ENCODE measurements around the gene CFAP61.

CFAP61 gene

DNA sequence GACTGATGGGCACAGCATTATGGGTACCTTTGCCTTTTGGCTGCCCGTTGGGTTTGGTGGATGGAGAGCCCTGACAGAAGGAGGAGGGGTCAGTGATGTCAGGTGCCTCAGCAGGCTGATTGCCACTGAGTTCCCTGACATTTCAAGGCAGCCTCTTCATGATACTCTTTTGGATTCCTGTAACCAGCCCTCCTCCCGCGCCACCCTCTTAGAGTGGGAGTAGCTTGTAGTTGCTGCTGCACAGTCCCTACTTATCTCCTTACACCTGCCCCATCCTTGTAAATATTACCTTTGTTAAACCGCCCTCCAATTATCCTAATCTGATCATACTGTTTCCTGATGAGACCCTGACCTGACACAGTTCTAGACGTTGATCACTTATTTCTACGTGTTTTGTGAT is 140.0 kb downstream of the CFAP61 start:
- H3K4me3 ChIP-seq (ENCODE audit: low read depth, low read length), result no peak overlapping the region
- TF ChIP-seq, protein P1, sequence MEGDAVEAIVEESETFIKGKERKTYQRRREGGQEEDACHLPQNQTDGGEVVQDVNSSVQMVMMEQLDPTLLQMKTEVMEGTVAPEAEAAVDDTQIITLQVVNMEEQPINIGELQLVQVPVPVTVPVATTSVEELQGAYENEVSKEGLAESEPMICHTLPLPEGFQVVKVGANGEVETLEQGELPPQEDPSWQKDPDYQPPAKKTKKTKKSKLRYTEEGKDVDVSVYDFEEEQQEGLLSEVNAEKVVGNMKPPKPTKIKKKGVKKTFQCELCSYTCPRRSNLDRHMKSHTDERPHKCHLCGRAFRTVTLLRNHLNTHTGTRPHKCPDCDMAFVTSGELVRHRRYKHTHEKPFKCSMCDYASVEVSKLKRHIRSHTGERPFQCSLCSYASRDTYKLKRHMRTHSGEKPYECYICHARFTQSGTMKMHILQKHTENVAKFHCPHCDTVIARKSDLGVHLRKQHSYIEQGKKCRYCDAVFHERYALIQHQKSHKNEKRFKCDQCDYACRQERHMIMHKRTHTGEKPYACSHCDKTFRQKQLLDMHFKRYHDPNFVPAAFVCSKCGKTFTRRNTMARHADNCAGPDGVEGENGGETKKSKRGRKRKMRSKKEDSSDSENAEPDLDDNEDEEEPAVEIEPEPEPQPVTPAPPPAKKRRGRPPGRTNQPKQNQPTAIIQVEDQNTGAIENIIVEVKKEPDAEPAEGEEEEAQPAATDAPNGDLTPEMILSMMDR (IDR thresholded peaks at IDR 0.05; ENCODE audit: low read depth, low read length), result no peak

DNA sequence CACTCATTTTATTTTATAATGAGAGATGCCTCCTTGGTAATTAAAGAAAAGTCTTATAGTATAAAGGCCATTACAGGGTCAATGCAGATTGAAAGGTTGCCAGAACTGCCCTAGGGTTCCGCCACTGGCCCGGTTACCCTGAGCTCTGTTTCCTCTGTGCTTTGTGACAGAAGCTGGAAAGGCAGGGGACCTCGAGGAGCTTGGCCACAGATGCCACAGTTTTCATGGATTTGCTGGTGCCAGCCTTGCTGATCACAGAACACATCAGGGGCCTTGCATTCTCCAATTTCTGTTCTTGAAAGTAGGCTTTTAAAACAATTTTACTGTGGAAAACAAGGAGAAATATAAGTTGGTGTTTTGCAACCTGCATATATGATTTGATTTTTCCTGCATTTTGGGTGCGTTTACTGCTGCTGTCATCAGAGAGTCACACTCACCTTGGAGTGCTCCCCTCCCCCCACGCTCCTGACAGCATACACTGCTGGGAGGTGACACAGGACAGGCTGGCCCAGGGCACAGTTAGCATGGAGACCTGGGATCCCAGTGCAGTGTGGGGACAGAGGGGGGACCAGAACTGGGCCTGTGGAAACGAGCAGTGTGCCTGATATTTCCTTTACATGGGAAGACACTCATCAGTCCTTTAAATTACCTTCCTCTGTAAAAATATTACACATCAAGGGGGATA is 142.8 kb downstream of the CFAP61 start:
- H3K4me3 ChIP-seq (ENCODE audit: low read depth, low read length), result no peak overlapping the region
- TF ChIP-seq, protein P1 (IDR thresholded peaks at IDR 0.05; ENCODE audit: low read depth, low read length), result no peak

DNA sequence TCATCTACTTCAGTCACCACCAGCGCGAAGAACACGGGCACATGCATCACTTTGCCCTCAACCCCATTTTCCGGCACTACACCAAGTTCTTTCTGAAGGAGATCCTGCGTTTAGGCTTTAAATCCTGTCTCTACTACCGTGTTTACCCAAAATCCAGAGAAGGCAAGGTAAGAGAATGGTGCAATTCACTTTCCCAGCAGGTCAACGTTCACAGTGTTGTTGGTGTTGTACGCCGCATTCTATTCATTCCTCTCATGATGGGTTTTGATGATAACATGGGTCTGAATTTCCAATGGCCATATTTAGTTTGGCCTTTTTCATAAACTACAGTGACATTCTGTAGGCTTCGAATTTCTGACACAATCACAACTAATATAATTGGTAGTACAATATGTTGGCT is 144.3 kb downstream of the CFAP61 start:
- TF ChIP-seq, protein P1 (IDR thresholded peaks at IDR 0.05; ENCODE audit: low read depth, low read length), result no peak
- H3K4me3 ChIP-seq (ENCODE audit: low read depth, low read length), result no peak overlapping the region

DNA sequence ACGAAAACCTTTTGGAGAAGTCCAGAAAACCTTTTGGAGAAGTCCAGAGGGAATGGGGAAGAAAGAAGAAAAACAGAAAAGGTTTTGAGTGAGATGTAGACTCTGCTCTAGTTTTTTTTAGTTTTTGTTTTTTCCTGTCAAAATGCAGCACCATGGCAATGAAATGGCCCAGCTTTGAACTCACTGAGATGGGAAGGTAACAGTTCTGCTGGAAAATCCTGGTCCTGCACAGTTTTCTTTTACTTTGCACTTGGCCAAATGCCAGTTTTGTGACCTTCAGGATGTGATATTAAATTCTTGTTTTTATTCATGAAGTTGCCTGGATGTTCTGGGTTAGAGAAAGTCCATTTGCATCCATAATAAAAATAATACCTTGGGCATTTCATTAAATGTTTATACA is 145.7 kb downstream of the CFAP61 start:
- H3K4me3 ChIP-seq (ENCODE audit: low read depth, low read length), result no peak overlapping the region
- TF ChIP-seq, protein P1 (IDR thresholded peaks at IDR 0.05; ENCODE audit: low read depth, low read length), result no peak

DNA sequence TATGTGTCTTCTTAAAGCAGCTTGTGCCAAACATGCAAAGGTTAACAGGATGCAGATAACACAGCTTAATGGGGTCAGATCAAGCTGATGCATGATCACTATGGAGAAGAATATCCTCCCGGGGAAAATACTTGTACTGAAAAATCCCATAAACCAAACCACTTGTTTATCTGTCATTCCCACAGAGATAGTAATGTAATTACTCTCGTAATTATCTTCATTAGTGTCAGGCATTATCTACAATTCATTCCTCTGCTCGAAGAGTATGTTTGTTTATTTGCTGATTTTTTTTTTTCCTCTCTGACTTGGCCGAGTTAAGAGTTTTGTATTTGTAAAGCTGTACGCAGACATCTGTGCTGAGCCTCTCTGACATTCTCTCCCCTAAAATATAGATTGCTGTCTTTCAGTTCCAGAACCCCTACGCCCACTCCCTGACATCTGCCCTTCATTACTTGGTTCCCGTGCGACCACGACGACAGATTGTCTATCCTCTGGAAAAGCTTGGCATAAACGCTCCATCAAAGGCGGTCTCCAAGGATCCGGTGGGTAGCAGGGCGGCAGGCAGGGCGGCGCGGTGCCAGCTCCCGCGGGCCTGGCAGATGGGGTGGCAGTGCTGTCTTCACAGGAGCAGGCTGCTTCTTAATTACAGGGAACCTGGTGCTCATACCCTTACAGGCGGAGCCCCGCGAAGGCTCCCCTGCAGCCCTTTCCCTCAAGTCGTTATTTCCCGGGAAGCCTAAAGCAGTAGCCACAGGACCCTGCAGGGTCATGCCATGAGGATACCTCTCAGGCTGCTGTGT is 147.2 kb downstream of the CFAP61 start:
- TF ChIP-seq, protein P1 (IDR thresholded peaks at IDR 0.05; ENCODE audit: low read depth, low read length), result no peak
- no peak overlapping the region for H3K4me3 ChIP-seq (ENCODE audit: low read depth, low read length)

DNA sequence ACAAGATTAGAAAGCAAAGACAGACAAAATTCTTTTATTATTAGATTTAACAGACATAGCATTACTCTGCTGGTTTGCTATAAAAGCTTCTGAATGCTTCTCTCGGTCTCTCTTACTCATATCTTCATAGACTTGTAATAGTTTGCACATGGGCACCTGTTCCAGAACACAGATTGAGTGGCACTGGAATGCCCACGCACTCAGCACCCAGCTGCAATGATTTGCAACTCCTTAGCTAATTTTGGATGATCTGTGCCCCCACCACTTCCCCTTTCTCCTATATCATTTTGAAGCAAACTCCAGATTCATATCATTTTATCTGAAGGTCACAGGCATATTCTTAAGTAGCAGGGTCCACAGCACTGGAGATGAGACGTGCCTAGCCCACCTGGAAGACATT is 148.8 kb downstream of the CFAP61 start:
- TF ChIP-seq, protein P1 (IDR thresholded peaks at IDR 0.05; ENCODE audit: low read depth, low read length), result no peak
- H3K4me3 ChIP-seq (ENCODE audit: low read depth, low read length), result no peak overlapping the region

DNA sequence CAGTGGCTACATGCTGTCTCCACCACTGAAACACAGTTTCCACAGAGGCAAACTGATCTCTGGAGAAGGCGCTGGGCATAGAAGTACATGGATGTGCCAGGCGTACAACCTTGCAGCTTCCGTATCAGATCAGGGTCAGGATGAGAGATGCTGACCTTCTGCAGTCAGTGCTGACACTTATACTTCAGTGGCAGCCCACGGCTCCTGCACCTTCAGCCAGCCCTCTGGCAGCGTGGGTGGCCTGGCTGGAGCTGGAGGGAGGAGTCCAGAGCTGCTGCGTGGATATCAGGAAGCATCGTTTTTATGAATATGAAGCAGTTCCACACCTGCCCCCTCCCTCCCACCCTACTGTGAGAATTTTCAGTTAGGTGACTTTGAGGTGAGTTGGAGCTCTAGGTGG is 149.3 kb downstream of the CFAP61 start:
- no peak overlapping the region for H3K4me3 ChIP-seq (ENCODE audit: low read depth, low read length)
- TF ChIP-seq, protein P1 (IDR thresholded peaks at IDR 0.05; ENCODE audit: low read depth, low read length), result no peak

Measured in WI38 (cell line).